GM12891 (cell line): Measurements from ENCODE around the gene GBX2.

ENCODE experiments used
- PAX5 ChIP-seq: IDR thresholded peaks from 2 replicates; pipeline ENCODE4 v1.6.1; 2011; ENCODE audit warnings: low read length, moderate library complexity, mild to moderate bottlenecking; ENCODE audit not compliant: insufficient read depth, severe bottlenecking
- POLR2A ChIP-seq: IDR thresholded peaks from 2 replicates; pipeline ENCODE4 v1.6.1; 2011; ENCODE audit warnings: low read depth, low read length, control low read depth
- POLR2AphosphoS5 ChIP-seq: IDR thresholded peaks from 2 replicates; pipeline ENCODE4 v1.6.1; 2011; ENCODE audit warnings: low read depth, low read length, control low read depth
- POU2F2 ChIP-seq: IDR thresholded peaks from 2 replicates; pipeline ENCODE4 v1.6.1; 2011; ENCODE audit warnings: low read depth, mild to moderate bottlenecking, control low read depth, low read length, moderate library complexity
- SPI1 ChIP-seq: IDR thresholded peaks from 2 replicates; pipeline ENCODE4 v1.6.1; 2011; ENCODE audit warnings: low read depth, low read length, control low read depth
- TAF1 ChIP-seq: IDR thresholded peaks from 2 replicates; pipeline ENCODE4 v1.6.1; 2011; ENCODE audit warnings: low read depth, low read length, control low read depth

- no peak for TF ChIP-seq POLR2A
- no peak for TF ChIP-seq TAF1
- no peak for TF ChIP-seq POLR2AphosphoS5
- TF ChIP-seq POU2F2: no peak
- TF ChIP-seq PAX5: no peak
- no peak for TF ChIP-seq SPI1
These were observed 31.6 kb downstream of the GBX2 start for GRCh38 chr2:236136538-236136937.
